Suprapubic skin (tissue), 4 donors: ENCODE results near the gene DHX8. TPM values are rescaled to one million over a fixed set of nuclear protein-coding genes. Genes with fewer than 3 reads are reported as not detected.

Source experiments
- DNase-seq, 2 donors: peaks; one replicate each; pipeline ENCODE4 v3.0.0-alpha.2; 2019; ENCODE audit warnings: low spot score in 2 of 2
- H3K27ac ChIP-seq: fragments of 200-600 bp; sonication (generic); one replicate; pipeline ENCODE4 v1.5.1; 2019
- H3K27me3 ChIP-seq: fragments of 200-600 bp; sonication (generic); one replicate; pipeline ENCODE4 v1.5.1; 2019
- H3K36me3 ChIP-seq: fragments of 200-600 bp; sonication (generic); one replicate; pipeline ENCODE4 v1.5.1; 2019
- H3K4me1 ChIP-seq: fragments of 200-600 bp; sonication (generic); one replicate; pipeline ENCODE4 v1.5.1; 2019
- H3K4me3 ChIP-seq: fragments of 200-600 bp; sonication (generic); one replicate; pipeline ENCODE4 v1.5.1; 2019; ENCODE audit warnings: mild to moderate bottlenecking
- H3K9me3 ChIP-seq: fragments of 200-600 bp; sonication (generic); one replicate; pipeline ENCODE4 v1.5.1; 2019
- EP300 ChIP-seq: sonication (generic); formaldehyde crosslinking; IDR thresholded peaks from one replicate; pipeline ENCODE4 v1.6.1; 2017; ENCODE audit warnings: antibody characterized with exemption
- POLR2A ChIP-seq, 2 donors: fragments of 450-650 bp; IDR thresholded peaks; one replicate each; pipeline ENCODE4 v1.6.1; 2017; ENCODE audit warnings: antibody characterized with exemption in 2 of 2, mild to moderate bottlenecking in 2 of 2, moderate library complexity in 2 of 2
- POLR2AphosphoS5 ChIP-seq, 3 donors: sonication (generic); formaldehyde crosslinking; IDR thresholded peaks; one replicate each; pipeline ENCODE4 v1.6.1; 2017; ENCODE audit warnings: antibody characterized with exemption in 3 of 3
- WGBS: methylation state at CpG from one replicate; pipeline ENCODE4 v1.1.5; 2018; 5-methylcytosine and 5-hydroxymethylcytosine counted together
- total RNA-seq, 4 donors: library from RNA; depleted of rRNA; stranded (reverse); fragments of >200 nt; gene quantifications; one replicate each; pipeline ENCODE4 v1.1.0, GENCODE V29; 2016
- TF ChIP-seq, protein P1 (sequence below), 2 donors: fragments of 200-600 bp in 1 of 2; fragments of 450-650 bp in 1 of 2; sonication (generic) in 1 of 2; IDR thresholded peaks; one replicate each; pipeline ENCODE4 v1.5.1; 2016 to 2019; ENCODE audit warnings: antibody characterized with exemption in 2 of 2, mild to moderate bottlenecking in 1 of 2, moderate library complexity in 1 of 2

DHX8 gene
- 10 to 100 TPM; 31.4 to 57.1 (median 46.1) TPM for total RNA-seq

DNA sequence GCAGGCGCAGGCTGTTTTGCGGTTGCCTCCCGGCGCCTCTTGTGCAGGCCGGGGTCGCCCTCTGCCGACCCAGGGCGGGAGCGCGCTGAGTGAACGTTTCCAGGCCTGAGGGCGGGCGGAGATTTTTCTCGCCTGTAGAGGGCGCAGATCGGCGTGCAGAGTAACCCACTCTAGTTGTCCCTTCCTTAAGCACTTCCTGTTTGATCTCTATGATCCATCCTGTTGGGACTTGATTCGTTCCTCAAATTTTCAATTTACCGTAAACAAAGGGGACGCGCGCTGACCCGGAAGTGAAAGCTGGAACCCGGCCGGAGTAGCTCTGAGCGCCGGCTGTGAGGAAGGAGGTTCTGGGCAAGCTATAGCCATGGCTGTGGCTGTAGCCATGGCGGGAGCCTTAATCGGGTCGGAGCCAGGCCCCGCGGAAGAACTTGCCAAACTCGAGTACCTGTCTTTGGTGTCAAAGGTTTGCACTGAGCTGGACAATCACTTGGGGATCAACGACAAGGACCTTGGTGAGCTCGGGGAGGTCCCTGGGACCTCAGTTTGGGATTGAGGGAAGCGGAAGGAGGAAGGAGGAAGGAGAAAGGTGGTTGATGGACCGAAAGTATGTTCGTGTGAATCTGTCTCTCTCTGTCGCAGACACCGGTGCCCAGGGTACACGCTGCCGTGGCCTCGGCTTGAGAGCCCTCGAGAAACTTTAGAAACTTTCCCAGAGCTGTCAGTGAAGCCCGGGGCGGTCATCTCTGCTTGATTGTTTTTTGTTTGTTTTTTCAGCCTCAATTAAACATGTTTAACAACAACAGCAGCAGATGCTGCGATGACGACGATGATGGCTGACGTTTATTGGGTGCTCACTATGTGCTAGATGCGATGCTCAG, at the start of gene DHX8:
TSS of gene DHX8 (plus strand) at position 302 of the 878 bp plus-strand sequence. CDS start at position 365, 63 bp downstream.
- peak; percentile 99 for DNase-seq
- peak within 1 kb of the TSS; percentile 89 for H3K4me3 ChIP-seq
- no peaks in the 10 kb centered on the region for H3K9me3 ChIP-seq
- no peaks in the 10 kb centered on the region for H3K36me3 ChIP-seq
- H3K27ac ChIP-seq = peak within 1 kb of the TSS; percentile 93
- 0% methylated on average over 46 of the region's 51 CpGs for WGBS
- no peaks in the 10 kb centered on the region for H3K27me3 ChIP-seq
- TF ChIP-seq POLR2AphosphoS5 (IDR thresholded peaks at IDR 0.05) = peak; percentile 43 to 98 (median 88)
- no peak for TF ChIP-seq EP300
- TF ChIP-seq, protein P1, sequence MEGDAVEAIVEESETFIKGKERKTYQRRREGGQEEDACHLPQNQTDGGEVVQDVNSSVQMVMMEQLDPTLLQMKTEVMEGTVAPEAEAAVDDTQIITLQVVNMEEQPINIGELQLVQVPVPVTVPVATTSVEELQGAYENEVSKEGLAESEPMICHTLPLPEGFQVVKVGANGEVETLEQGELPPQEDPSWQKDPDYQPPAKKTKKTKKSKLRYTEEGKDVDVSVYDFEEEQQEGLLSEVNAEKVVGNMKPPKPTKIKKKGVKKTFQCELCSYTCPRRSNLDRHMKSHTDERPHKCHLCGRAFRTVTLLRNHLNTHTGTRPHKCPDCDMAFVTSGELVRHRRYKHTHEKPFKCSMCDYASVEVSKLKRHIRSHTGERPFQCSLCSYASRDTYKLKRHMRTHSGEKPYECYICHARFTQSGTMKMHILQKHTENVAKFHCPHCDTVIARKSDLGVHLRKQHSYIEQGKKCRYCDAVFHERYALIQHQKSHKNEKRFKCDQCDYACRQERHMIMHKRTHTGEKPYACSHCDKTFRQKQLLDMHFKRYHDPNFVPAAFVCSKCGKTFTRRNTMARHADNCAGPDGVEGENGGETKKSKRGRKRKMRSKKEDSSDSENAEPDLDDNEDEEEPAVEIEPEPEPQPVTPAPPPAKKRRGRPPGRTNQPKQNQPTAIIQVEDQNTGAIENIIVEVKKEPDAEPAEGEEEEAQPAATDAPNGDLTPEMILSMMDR (IDR thresholded peaks at IDR 0.05) = peak; percentile 100
- peak; percentile 65 to 85 for TF ChIP-seq POLR2A (IDR thresholded peaks at IDR 0.05)
- peaks cover 34% of the 10 kb centered on the region for H3K4me1 ChIP-seq

DNA sequence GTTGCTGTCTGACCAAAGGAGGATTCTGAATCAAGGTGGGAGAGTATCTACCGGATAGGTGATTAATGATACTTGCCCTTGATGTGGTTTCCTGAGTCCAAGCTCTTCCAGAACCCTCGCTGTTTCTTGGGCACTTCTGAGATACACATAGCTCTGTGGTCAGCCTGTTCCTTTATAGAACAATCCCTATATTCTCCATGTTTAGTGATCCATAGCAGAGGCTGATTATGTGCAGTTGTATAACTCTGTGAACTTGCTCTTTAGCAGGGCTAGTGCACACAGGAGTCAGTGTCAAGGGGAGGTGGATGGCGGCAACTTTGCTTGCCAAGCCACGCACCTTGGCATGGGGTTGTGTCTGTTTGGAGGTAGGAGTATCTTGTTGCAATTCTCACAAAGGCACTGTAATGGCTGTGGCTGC, 48.9 kb upstream of the DHX8 start:
- WGBS = 83% methylated on average over 3 of the region's 4 CpGs
- DNase-seq = no peak
- H3K36me3 ChIP-seq = no peaks in the 10 kb centered on the region
- H3K27ac ChIP-seq = no peak overlapping the region
- no peaks in the 10 kb centered on the region for H3K9me3 ChIP-seq
- no peak overlapping the region for H3K4me3 ChIP-seq
- peaks cover 21% of the 10 kb centered on the region for H3K4me1 ChIP-seq
- TF ChIP-seq, protein P1 (IDR thresholded peaks at IDR 0.05) = no peak
- TF ChIP-seq POLR2AphosphoS5 (IDR thresholded peaks at IDR 0.05) = no peak
- no peak for TF ChIP-seq POLR2A (IDR thresholded peaks at IDR 0.05)
- TF ChIP-seq EP300 = no peak
- no peaks in the 10 kb centered on the region for H3K27me3 ChIP-seq

DNA sequence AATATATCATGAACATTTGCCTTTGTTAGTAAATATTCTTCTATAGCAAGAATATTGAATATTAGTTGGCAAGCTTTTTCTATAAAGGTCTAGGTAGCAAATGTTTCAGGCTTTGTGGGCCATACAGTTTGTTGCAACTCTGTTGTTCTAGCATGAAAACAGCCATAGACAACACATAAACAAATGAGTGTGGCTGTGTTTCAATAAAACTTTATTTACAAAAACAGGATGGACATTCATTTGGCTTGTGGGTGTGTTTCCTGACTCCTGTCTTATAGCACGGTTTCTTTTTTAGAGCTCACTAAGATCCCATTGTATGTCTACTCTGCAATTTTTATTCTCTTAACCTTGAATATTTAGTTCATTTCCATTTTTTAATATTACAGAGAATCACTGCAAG, 46.0 kb upstream of the DHX8 start:
- TF ChIP-seq POLR2A (IDR thresholded peaks at IDR 0.05) = no peak
- Histone ChIP-seq H3K27ac (no peak overlapping the region), H3K4me1 (peaks cover 6% of the 10 kb centered on the region), H3K27me3 (no peaks in the 10 kb centered on the region), H3K9me3 (no peaks in the 10 kb centered on the region), H3K36me3 (no peaks in the 10 kb centered on the region), H3K4me3 (no peak overlapping the region)
- 88% methylated on average over 1 of the region's 1 CpG for WGBS
- DNase-seq = no peak

DNA sequence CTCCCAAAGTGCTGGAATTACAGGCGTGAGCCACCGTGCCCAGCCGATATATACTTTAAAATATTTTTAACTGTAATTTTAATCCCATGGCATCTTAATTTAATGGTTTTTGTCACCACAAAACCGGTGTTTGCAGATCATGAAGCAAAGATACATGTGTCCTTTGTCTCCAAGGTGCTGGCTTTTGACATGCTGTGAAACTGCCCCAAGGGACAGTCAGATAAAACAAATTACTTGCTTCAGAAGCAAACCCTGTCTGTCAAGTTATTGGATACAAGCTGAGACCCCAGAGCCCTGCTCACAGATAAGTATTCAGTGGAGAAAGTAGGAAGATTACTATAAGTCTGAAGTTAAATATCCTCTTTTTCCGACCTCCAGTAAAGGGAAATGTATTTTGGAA, 45.1 kb upstream of the DHX8 start:
- DNase-seq = no peak
- 71% methylated on average over 5 of the region's 5 CpGs for WGBS
- Histone ChIP-seq H3K4me3 (no peak overlapping the region), H3K27me3 (no peaks in the 10 kb centered on the region), H3K9me3 (no peaks in the 10 kb centered on the region), H3K4me1 (peaks cover 6% of the 10 kb centered on the region), H3K36me3 (no peaks in the 10 kb centered on the region), H3K27ac (no peak overlapping the region)
- no peak for TF ChIP-seq POLR2AphosphoS5 (IDR thresholded peaks at IDR 0.05)
- no peak for TF ChIP-seq EP300
- TF ChIP-seq, protein P1 (IDR thresholded peaks at IDR 0.05) = no peak
- no peak for TF ChIP-seq POLR2A (IDR thresholded peaks at IDR 0.05)

DNA sequence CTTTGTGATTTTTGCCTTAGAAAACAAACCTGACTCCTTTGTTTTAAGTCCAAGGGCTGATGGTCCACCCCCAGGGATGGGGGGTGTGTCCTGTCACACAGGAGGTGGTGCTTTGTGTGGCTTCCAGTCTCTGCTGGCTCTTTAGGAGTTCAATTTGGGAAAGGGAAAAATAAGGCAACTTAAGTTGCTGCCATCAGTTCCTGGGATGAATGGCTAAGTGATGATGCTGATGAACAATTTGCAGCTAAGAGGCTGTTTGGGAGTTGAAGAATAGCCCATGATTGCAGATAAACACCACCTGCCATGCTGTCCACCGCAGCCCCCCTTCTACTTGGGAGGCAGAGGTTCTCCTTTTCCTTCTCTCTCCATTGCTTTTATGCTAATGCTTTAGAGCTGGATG, 44.7 kb upstream of the DHX8 start:
- Histone ChIP-seq H3K36me3 (no peaks in the 10 kb centered on the region), H3K4me3 (no peak overlapping the region), H3K27me3 (no peaks in the 10 kb centered on the region), H3K4me1 (peaks cover 10% of the 10 kb centered on the region), H3K9me3 (no peaks in the 10 kb centered on the region), H3K27ac (no peak overlapping the region)
- DNase-seq = no peak
- 87% methylated on average over 1 of the region's 1 CpG for WGBS
- TF ChIP-seq POLR2A (IDR thresholded peaks at IDR 0.05) (no peak), POLR2AphosphoS5 (IDR thresholded peaks at IDR 0.05) (no peak), EP300 (no peak)
- TF ChIP-seq, protein P1 (IDR thresholded peaks at IDR 0.05) = no peak
